ENCODE measurements around the gene CTSC. TPM values are rescaled to one million over a fixed set of nuclear protein-coding genes. Genes with fewer than 3 reads are reported as not detected.

CTSC gene
- total and polyA plus RNA-seq, 2 experiments from 2014 or later = 46.0 to 47.6 TPM

DNA sequence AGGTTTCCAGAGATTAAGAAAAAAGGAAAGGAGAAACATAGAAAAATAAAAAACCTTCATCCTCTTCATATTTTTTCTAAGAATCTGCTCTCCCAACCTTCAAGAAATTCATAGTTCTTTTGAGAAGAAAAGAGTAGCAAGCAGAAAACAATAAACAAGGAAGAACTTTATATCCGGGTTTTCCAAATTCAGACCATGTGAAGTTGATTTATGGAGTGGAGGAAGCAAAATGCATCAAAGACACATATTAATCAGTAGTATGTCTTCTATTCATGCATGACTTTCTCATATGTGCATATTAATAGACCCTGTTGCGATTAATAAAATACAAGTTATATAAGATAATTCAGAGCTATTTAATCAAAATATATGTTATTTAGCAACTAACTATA is 20.5 kb upstream of the CTSC start:
- 93 to 94% methylated on average over 2 of the region's 2 CpGs for WGBS, 2 experiments (ENCODE audit: low coverage in 1 of 2, low lambda C conversion rate in 2 of 2, missing lambda C conversion rate in 2 of 2)

DNA sequence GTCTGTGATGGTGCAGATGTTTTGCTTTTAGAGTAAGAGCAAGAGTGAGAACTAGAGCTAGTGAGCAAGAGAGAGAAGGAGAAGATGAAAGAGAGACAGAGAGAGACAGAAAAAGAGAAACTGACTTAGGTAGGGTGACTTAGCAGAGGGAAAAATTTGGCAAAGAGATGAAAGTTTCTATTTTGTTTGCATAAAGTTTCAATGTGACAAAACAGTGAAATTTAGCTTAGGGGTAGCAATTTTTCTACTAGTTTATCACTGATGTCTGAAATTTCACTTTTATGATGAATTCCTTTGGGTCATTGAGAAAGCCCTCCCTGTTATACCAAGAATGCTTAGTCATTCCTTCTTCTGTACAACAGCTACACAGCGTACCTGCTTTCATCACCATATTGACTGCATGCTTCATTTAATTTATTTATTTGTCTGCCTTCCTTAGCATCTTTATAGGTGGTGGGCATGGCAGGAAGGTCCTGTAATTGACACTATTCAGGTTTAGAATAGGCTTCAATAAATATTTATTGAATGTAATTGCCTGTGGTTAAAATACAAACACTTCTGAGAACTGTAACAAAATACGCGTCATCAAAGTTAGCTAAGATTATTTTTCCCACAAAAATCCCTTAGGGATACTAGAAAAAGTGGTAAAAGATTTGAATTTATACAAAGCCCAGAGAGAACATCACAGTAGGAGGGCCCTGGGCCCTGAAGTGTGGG is 19.9 kb upstream of the CTSC start:
- no peak for TF ChIP-seq EZH2 (IDR thresholded peaks at IDR 0.05; ENCODE audit: insufficient read depth, poor library complexity, severe bottlenecking)
- TF ChIP-seq EZH2phosphoT487 (IDR thresholded peaks at IDR 0.05; ENCODE audit: insufficient read depth, low read depth) = no peak
- DNase-seq = peak; percentile 33
- Histone ChIP-seq H3K27me3 (replicated peaks; ENCODE audit: insufficient read depth) (no peaks in the 10 kb centered on the region), H2AFZ (peak overlapping the region; percentile 38; the same call in 1 of the 2 replicates), H3K4me3 (no peak overlapping the region), H3K9ac (no peak overlapping the region), H3K79me2 (ENCODE audit: insufficient read depth) (no peaks in the 10 kb centered on the region), H3K4me2 (ENCODE audit: unreplicated experiment) (no peak overlapping the region), H3K9me3 (ENCODE audit: low read depth) (no peaks in the 10 kb centered on the region), H4K20me1 (ENCODE audit: insufficient read depth) (no peaks in the 10 kb centered on the region), H3F3A (ENCODE audit: insufficient read depth) (0 out of 2 replicates have a peak, but pooled peaks cover 7% of the 10 kb centered on the region), H3K27ac (no peak overlapping the region), H3K36me3 (ENCODE audit: low read depth) (no peaks in the 10 kb centered on the region), H3K4me1 (ENCODE audit: insufficient read depth) (0 out of 2 replicates have a peak, but pooled peaks cover 8% of the 10 kb centered on the region), H3K9me2 (ENCODE audit: insufficient read depth) (no peaks in the 10 kb centered on the region)
- in situ Hi-C loops (cut with MboI) = no loop called here
- 88 to 90% methylated on average over 3 of the region's 3 CpGs for WGBS, 2 experiments (ENCODE audit: low coverage in 1 of 2, low lambda C conversion rate in 2 of 2, missing lambda C conversion rate in 2 of 2)

More for the DNA sequence above, 20.5 kb upstream of the CTSC start:
- Histone ChIP-seq H3K9me2 (ENCODE audit: insufficient read depth) (no peaks in the 10 kb centered on the region), H4K20me1 (ENCODE audit: insufficient read depth) (no peaks in the 10 kb centered on the region), H3K36me3 (ENCODE audit: low read depth) (no peaks in the 10 kb centered on the region), H3K4me1 (ENCODE audit: insufficient read depth) (0 out of 2 replicates have a peak, but pooled peaks cover 8% of the 10 kb centered on the region), H3F3A (ENCODE audit: insufficient read depth) (0 out of 2 replicates have a peak, but pooled peaks cover 7% of the 10 kb centered on the region), H3K4me2 (ENCODE audit: unreplicated experiment) (no peak overlapping the region), H3K27ac (no peak overlapping the region), H2AFZ (no peak overlapping the region), H3K27me3 (replicated peaks; ENCODE audit: insufficient read depth) (no peaks in the 10 kb centered on the region), H3K9ac (no peak overlapping the region), H3K4me3 (no peak overlapping the region), H3K79me2 (ENCODE audit: insufficient read depth) (no peaks in the 10 kb centered on the region), H3K9me3 (ENCODE audit: low read depth) (no peaks in the 10 kb centered on the region)
- DNase-seq = no peak
- TF ChIP-seq EZH2phosphoT487 (IDR thresholded peaks at IDR 0.05; ENCODE audit: insufficient read depth, low read depth) (no peak), EZH2 (IDR thresholded peaks at IDR 0.05; ENCODE audit: insufficient read depth, poor library complexity, severe bottlenecking) (no peak)
- in situ Hi-C loops (cut with MboI) = no loop called here

DNA sequence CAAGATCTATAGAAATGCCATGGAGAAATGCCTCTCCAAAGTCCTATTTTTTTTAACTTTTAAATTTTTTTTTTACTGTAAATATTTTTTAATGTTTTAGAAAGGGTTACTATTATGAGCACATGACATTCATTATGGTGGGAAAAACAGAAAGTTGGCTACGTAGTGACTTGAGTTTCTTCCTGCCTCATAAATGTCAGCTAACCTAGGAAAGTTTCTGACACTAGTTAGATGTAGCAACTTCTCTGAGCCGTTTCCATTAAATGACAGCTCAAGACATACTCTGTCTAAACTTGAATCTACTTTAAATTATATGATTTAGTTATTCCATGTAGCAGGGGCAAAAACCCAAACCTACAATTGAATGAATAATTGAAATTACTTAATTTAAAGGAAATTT is 18.4 kb upstream of the CTSC start:
- no peak overlapping the region for H3K27ac ChIP-seq
- no peak overlapping the region for H3K9ac ChIP-seq
- TF ChIP-seq EZH2 (IDR thresholded peaks at IDR 0.05; ENCODE audit: insufficient read depth, poor library complexity, severe bottlenecking) (no peak), EZH2phosphoT487 (IDR thresholded peaks at IDR 0.05; ENCODE audit: insufficient read depth, low read depth) (no peak)
- 38 to 44% methylated on average over 2 of the region's 2 CpGs for WGBS, 2 experiments (ENCODE audit: low coverage in 1 of 2, low lambda C conversion rate in 2 of 2, missing lambda C conversion rate in 2 of 2)
- H3K79me2 ChIP-seq (ENCODE audit: insufficient read depth) = no peaks in the 10 kb centered on the region
- no peaks in the 10 kb centered on the region for H3K9me2 ChIP-seq (ENCODE audit: insufficient read depth)
- H3K36me3 ChIP-seq (ENCODE audit: low read depth) = no peaks in the 10 kb centered on the region
- H3K4me1 ChIP-seq (ENCODE audit: insufficient read depth) = peaks cover 13% of the 10 kb centered on the region; the same call in 1 of the 2 replicates
- in situ Hi-C loops (cut with MboI) = no loop called here
- DNase-seq = no peak
- H3F3A ChIP-seq (ENCODE audit: insufficient read depth) = 0 out of 2 replicates have a peak, but pooled peaks cover 7% of the 10 kb centered on the region
- no peak overlapping the region for H3K4me3 ChIP-seq
- H3K27me3 ChIP-seq (replicated peaks; ENCODE audit: insufficient read depth) = no peaks in the 10 kb centered on the region
- H3K4me2 ChIP-seq (ENCODE audit: unreplicated experiment) = no peak overlapping the region
- no peaks in the 10 kb centered on the region for H3K9me3 ChIP-seq (ENCODE audit: low read depth)
- no peaks in the 10 kb centered on the region for H4K20me1 ChIP-seq (ENCODE audit: insufficient read depth)
- no peak overlapping the region for H2AFZ ChIP-seq

DNA sequence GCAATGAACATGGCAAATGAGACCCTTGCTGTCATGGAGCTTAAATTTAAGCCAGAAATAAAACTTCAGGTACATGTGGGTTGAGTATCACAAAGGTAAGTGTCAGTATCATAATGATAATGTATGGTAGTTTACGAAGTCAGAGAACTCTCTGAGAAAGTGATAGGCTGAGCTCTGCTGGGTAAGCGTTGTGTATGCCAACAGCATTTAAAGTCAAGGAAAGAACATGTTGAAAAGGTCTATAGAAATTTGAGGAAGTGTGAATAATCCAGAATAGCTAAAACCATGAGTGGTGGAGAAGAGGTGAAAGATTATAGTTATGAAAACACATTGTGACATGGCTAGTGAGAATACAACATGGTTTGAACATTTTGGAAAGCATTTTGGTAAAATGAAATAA is 17.4 kb upstream of the CTSC start:
- Histone ChIP-seq H3F3A (ENCODE audit: insufficient read depth) (0 out of 2 replicates have a peak, but pooled peaks cover 7% of the 10 kb centered on the region), H3K9me2 (ENCODE audit: insufficient read depth) (no peaks in the 10 kb centered on the region), H3K4me2 (ENCODE audit: unreplicated experiment) (no peak overlapping the region), H2AFZ (no peak overlapping the region), H3K27me3 (replicated peaks; ENCODE audit: insufficient read depth) (no peaks in the 10 kb centered on the region), H3K36me3 (ENCODE audit: low read depth) (no peaks in the 10 kb centered on the region), H4K20me1 (ENCODE audit: insufficient read depth) (no peaks in the 10 kb centered on the region), H3K9me3 (ENCODE audit: low read depth) (no peaks in the 10 kb centered on the region), H3K79me2 (ENCODE audit: insufficient read depth) (no peaks in the 10 kb centered on the region), H3K27ac (no peak overlapping the region), H3K4me3 (no peak overlapping the region), H3K9ac (no peak overlapping the region), H3K4me1 (ENCODE audit: insufficient read depth) (peaks cover 13% of the 10 kb centered on the region; the same call in 1 of the 2 replicates)
- no peak for TF ChIP-seq EZH2 (IDR thresholded peaks at IDR 0.05; ENCODE audit: insufficient read depth, poor library complexity, severe bottlenecking)
- TF ChIP-seq EZH2phosphoT487 (IDR thresholded peaks at IDR 0.05; ENCODE audit: insufficient read depth, low read depth) = no peak
- DNase-seq = no peak
- in situ Hi-C loops (cut with MboI) = no loop called here
- 100% methylated on average over 2 of the region's 2 CpGs for WGBS, 2 experiments (ENCODE audit: low coverage in 1 of 2, low lambda C conversion rate in 2 of 2, missing lambda C conversion rate in 2 of 2)
